HG03460 (cell line): ENCODE data around the gene HTRA3.

Experiments used
- ATAC-seq: cut with Tn5 transposase; IDR thresholded peaks from one replicate; pipeline ENCODE4 v1.9.1; 2021; ENCODE audit not compliant: unreplicated experiment

HTRA3 gene

GRCh38 chr4:8265171-8265929 lies 4.2 kb upstream of the HTRA3 start:
- no peak for ATAC-seq

- ATAC-seq = no peak
Observed at GRCh38 chr4:8266088-8266487, 3.5 kb upstream of the HTRA3 start.

GRCh38 chr4:8266508-8266907 lies 3.0 kb upstream of the HTRA3 start:
- no peak for ATAC-seq

- ATAC-seq = no peak
Observed at GRCh38 chr4:8267077-8267476, 2.5 kb upstream of the HTRA3 start.

GRCh38 chr4:8268211-8268610 lies 1.3 kb upstream of the HTRA3 start:
- no peak for ATAC-seq

GRCh38 chr4:8268901-8269534 lies 536 bp upstream of the HTRA3 start:
- no peak for ATAC-seq

- no peak for ATAC-seq
Observed at GRCh38 chr4:8270418-8270771, 841 bp downstream of the HTRA3 start.

GRCh38 chr4:8270912-8271815 lies 1.6 kb downstream of the HTRA3 start:
- no peak for ATAC-seq

- no peak for ATAC-seq
Observed at GRCh38 chr4:8271821-8272220, 2.3 kb downstream of the HTRA3 start.

- ATAC-seq = no peak
Observed at GRCh38 chr4:8272472-8273428, 3.2 kb downstream of the HTRA3 start.

GRCh38 chr4:8273450-8273849 lies 3.9 kb downstream of the HTRA3 start:
- ATAC-seq = no peak

- ATAC-seq = no peak
Observed at GRCh38 chr4:8274066-8274652, 4.6 kb downstream of the HTRA3 start.

- no peak for ATAC-seq
Observed at GRCh38 chr4:8274765-8275547, 5.4 kb downstream of the HTRA3 start.

- ATAC-seq = no peak
Observed at GRCh38 chr4:8275548-8275910, 6.0 kb downstream of the HTRA3 start.

- no peak for ATAC-seq
Observed at GRCh38 chr4:8276358-8277240, 7.0 kb downstream of the HTRA3 start.

- no peak for ATAC-seq
Observed at GRCh38 chr4:8277356-8278008, 7.9 kb downstream of the HTRA3 start.

GRCh38 chr4:8278009-8278395 lies 8.4 kb downstream of the HTRA3 start:
- no peak for ATAC-seq
